ENCODE measurements around the gene OR10AD1. TPM values are rescaled to one million over a fixed set of nuclear protein-coding genes. Genes with fewer than 3 reads are reported as not detected.
A peak's percentile ranks its signal among the peaks of the same experiment; 100 is the strongest.

The OR10AD1 gene
- total and polyA plus RNA-seq, 9 of the 15 experiments (the other 6 are each of a cell fraction or from before 2014, with no cell fraction given): not detected

DNA sequence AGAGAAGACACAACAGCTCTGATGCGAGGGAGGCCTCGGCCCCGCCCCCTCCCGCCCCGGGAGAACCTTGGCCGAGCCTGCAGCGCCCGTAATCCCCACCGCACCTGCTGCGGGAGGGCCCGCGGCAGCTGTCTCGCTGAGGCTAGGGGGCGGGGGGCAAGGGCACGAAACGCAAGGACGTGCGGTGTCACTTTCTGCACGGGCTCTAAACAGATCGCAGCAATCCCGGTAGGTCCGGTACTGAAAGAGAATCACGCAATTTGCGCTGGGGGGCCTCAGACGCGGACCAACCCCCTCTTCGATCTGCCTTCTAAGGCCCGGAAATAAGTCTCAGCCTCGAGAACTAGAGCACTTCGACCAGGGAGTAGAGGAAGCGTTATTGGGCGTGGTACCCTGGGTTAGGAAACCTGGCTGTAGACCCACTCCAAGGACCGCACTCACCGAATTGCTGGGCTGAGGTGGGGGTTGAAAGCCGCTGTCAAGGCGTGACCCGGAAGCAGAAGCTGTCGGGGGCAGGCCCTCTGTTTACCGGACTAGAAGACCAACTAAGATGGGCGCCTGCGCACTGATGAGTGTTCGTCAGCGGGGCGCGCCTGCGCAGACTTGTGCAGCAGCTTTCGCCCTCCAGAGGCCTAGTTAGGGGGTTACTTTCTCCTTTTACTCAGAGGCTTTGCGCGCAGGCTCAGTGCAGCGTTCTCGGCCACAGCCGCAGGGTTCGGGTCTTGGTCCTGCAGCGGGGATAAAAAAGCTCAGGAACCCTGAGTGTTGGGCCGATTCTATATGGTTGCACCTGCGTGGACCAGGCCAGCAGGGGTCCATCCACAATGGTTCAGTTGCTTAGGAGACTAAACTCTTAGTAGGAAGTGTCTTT lies 45.8 kb downstream of the OR10AD1 start, which contains the start of gene ASB8 (continued):
- TF ChIP-seq, protein P1, sequence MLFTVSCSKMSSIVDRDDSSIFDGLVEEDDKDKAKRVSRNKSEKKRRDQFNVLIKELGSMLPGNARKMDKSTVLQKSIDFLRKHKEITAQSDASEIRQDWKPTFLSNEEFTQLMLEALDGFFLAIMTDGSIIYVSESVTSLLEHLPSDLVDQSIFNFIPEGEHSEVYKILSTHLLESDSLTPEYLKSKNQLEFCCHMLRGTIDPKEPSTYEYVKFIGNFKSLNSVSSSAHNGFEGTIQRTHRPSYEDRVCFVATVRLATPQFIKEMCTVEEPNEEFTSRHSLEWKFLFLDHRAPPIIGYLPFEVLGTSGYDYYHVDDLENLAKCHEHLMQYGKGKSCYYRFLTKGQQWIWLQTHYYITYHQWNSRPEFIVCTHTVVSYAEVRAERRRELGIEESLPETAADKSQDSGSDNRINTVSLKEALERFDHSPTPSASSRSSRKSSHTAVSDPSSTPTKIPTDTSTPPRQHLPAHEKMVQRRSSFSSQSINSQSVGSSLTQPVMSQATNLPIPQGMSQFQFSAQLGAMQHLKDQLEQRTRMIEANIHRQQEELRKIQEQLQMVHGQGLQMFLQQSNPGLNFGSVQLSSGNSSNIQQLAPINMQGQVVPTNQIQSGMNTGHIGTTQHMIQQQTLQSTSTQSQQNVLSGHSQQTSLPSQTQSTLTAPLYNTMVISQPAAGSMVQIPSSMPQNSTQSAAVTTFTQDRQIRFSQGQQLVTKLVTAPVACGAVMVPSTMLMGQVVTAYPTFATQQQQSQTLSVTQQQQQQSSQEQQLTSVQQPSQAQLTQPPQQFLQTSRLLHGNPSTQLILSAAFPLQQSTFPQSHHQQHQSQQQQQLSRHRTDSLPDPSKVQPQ (CRISPR knock-in tag; IDR thresholded peaks at IDR 0.05; ENCODE audit: borderline replicate concordance): no peak
- TF ChIP-seq ZNF140 (CRISPR knock-in tag; IDR thresholded peaks at IDR 0.05) (no peak), NR4A1 (CRISPR knock-in tag; IDR thresholded peaks at IDR 0.05) (0 out of 2 replicates have a peak, but pooled peaks have one; percentile 13), NR4A1 (tag; IDR thresholded peaks at IDR 0.05) (0 out of 2 replicates have a peak, but pooled peaks have one; percentile 22), SREBF2 (CRISPR knock-in tag; IDR thresholded peaks at IDR 0.05) (no peak), POLR2A (conservative IDR thresholded peaks at IDR 0.05) (peak; percentile 73), POLR2AphosphoS2 (IDR thresholded peaks at IDR 0.05; ENCODE audit: low read length) (no peak), ZNF436 (CRISPR knock-in tag; IDR thresholded peaks at IDR 0.05) (no peak), CREB1 (IDR thresholded peaks at IDR 0.05) (0 out of 2 replicates have a peak, but pooled peaks have one; percentile 25), CREB1 (CRISPR knock-in tag; IDR thresholded peaks at IDR 0.05) (0 out of 2 replicates have a peak, but pooled peaks have one; percentile 41), E2F4 (CRISPR knock-in tag; IDR thresholded peaks at IDR 0.05; ENCODE audit: low read depth) (no peak), ZNF3 (CRISPR knock-in tag; IDR thresholded peaks at IDR 0.05) (no peak), HNRNPL (IDR thresholded peaks at IDR 0.05; ENCODE audit: low read depth, low read length) (no peak), CHD1 (IDR thresholded peaks at IDR 0.05; ENCODE audit: low read length) (no peak), MAX (CRISPR knock-in tag; IDR thresholded peaks at IDR 0.05) (peak; percentile 43; the same call in 1 of the 2 replicates), PRMT5 (CRISPR knock-in tag; IDR thresholded peaks at IDR 0.05) (no peak), RBM39 (optimal IDR thresholded peaks at IDR 0.05; ENCODE audit: low read depth, low read length) (no peak)
- TF ChIP-seq, protein P2, sequence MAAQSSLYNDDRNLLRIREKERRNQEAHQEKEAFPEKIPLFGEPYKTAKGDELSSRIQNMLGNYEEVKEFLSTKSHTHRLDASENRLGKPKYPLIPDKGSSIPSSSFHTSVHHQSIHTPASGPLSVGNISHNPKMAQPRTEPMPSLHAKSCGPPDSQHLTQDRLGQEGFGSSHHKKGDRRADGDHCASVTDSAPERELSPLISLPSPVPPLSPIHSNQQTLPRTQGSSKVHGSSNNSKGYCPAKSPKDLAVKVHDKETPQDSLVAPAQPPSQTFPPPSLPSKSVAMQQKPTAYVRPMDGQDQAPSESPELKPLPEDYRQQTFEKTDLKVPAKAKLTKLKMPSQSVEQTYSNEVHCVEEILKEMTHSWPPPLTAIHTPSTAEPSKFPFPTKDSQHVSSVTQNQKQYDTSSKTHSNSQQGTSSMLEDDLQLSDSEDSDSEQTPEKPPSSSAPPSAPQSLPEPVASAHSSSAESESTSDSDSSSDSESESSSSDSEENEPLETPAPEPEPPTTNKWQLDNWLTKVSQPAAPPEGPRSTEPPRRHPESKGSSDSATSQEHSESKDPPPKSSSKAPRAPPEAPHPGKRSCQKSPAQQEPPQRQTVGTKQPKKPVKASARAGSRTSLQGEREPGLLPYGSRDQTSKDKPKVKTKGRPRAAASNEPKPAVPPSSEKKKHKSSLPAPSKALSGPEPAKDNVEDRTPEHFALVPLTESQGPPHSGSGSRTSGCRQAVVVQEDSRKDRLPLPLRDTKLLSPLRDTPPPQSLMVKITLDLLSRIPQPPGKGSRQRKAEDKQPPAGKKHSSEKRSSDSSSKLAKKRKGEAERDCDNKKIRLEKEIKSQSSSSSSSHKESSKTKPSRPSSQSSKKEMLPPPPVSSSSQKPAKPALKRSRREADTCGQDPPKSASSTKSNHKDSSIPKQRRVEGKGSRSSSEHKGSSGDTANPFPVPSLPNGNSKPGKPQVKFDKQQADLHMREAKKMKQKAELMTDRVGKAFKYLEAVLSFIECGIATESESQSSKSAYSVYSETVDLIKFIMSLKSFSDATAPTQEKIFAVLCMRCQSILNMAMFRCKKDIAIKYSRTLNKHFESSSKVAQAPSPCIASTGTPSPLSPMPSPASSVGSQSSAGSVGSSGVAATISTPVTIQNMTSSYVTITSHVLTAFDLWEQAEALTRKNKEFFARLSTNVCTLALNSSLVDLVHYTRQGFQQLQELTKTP (IDR thresholded peaks at IDR 0.05; ENCODE audit: low read depth in 1 of 2, partially characterized antibody in 2 of 2): peak in 1 of 2 experiments; percentile 13

All from K562 (cell line).